AG10803 (cell line): ENCODE measurements around the gene NIPAL3.

Experiments used
- DNase-seq: peaks from one replicate; pipeline ENCODE4 v3.0.0; 2010; ENCODE audit warnings: low read depth
- H3K4me3 ChIP-seq: 2 replicates; pipeline ENCODE4 v1.5.1; 2011; ENCODE audit warnings: mild to moderate bottlenecking, low read length, control low read depth
- TF ChIP-seq, protein P1 (sequence below): conservative IDR thresholded peaks from 2 replicates; pipeline ENCODE4 v1.5.1; 2011; ENCODE audit warnings: mild to moderate bottlenecking, low read length, control low read depth, inconsistent platforms

The NIPAL3 gene

DNA sequence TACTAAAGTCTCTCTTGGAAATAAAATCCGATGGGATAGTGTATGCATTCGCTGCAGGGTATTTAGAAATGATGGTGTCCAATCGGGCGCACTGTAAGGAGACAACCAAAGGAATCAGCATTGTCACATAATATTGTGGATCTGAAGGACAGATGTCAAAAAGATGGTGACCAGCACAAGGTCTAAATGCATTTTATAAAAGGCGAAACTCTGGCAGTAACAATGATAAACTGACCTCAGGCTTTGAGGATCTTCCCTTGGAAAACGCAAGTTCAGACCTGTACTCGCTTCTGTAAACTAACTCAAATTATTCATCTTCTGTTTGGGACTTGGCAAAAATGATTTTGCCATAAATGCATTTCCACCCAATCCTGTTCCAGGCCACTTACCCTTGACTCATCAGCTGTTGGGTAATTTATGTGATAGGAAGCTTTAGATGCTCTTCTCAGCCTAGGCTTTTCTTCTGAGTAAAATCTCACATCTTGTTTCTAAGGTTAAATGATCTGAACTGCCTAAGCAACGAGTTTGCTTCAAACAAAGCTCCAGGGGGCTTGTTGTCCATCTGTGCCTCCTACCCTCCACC, 35.8 kb upstream of the NIPAL3 start:
- peak; percentile 24 for DNase-seq
- TF ChIP-seq, protein P1, sequence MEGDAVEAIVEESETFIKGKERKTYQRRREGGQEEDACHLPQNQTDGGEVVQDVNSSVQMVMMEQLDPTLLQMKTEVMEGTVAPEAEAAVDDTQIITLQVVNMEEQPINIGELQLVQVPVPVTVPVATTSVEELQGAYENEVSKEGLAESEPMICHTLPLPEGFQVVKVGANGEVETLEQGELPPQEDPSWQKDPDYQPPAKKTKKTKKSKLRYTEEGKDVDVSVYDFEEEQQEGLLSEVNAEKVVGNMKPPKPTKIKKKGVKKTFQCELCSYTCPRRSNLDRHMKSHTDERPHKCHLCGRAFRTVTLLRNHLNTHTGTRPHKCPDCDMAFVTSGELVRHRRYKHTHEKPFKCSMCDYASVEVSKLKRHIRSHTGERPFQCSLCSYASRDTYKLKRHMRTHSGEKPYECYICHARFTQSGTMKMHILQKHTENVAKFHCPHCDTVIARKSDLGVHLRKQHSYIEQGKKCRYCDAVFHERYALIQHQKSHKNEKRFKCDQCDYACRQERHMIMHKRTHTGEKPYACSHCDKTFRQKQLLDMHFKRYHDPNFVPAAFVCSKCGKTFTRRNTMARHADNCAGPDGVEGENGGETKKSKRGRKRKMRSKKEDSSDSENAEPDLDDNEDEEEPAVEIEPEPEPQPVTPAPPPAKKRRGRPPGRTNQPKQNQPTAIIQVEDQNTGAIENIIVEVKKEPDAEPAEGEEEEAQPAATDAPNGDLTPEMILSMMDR: no peak
- H3K4me3 ChIP-seq: no peak overlapping the region

DNA sequence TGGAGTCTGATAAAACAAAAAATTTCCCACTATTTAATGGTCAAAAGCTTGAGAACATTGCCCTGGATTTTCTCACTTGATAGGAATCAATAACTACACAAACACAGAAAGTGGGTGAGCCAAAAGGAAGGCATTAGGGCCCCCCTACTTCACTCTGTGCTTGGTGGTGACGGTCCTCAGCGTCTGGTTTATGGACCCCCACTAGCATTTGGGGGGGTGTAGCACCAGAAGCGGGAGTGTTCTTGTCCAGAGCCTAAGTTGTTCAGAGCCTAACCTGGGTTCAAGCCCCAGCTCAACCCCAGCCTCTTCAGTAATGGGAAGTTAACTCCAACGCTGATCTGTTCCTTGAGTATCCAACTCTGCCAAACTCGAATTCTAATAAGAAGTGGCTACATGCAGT, 35.1 kb upstream of the NIPAL3 start:
- DNase-seq: no peak
- TF ChIP-seq, protein P1: no peak
- H3K4me3 ChIP-seq: no peak overlapping the region

DNA sequence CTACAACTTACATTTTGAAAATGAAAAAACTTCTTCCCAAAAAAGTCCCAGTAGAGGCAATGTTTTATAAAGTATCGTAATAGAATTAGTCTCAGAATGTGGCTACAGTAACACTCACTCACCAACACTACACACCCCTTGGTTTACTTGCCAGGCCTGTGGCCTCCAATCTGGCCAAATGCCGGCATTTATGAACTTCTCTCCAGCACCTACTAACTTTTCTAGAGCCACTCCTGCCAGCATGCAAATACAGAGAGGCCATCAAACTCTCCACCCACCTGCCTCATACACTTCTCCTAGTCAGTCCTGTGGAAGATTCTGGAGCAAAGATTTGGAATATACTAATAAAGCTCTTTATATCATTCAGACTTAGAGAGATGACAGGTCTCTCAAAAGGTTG, 34.3 kb upstream of the NIPAL3 start:
- DNase-seq: no peak
- no peak overlapping the region for H3K4me3 ChIP-seq
- TF ChIP-seq, protein P1: no peak

DNA sequence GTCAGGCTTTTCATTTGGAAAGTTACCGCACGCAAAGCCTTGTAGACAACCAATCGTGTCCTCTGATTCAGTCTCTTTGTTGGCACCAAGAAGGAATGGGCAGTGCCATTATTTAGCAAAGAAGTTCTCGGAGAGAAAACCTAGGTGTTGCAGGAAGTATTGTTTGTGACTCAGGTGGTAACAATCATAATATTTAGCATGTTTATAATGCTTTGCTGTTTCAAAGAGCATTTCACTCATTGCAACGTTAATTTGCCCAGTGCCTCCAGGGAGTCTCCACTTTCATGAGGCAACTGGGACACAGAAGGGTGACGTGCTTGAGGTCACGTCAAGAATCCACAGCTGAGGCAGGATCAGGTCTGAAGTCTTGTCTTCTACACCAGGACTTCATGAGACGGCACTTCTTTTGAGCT, 33.4 kb upstream of the NIPAL3 start:
- H3K4me3 ChIP-seq: no peak overlapping the region
- no peak for DNase-seq
- TF ChIP-seq, protein P1: no peak

DNA sequence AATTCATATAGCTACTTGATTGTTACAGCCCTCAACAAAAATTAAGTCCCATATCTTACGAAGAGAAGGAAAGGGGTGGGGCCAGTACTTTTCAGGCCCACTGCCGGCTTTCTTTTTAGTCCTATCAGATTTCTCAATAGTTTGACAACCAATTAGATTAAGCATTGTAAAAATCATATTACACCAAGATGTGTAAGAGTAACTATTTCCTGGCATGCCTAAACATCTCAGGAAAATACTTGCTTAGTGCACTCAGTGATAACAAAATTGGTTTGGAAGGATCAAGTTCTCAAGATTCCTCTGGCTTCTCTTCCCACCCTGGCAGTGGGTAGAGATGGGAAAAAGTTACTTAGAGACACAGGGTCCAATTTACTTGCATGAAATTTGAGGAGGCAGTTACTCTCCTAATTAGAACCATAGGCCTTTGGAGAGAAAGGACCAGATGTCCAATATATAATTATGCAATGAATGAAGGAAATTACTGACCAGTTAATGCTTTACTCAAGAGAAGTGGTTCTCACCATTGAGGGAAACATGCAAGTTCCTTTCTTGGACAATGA, 32.1 kb upstream of the NIPAL3 start:
- peak; percentile 85 for DNase-seq
- TF ChIP-seq, protein P1: no peak

DNA sequence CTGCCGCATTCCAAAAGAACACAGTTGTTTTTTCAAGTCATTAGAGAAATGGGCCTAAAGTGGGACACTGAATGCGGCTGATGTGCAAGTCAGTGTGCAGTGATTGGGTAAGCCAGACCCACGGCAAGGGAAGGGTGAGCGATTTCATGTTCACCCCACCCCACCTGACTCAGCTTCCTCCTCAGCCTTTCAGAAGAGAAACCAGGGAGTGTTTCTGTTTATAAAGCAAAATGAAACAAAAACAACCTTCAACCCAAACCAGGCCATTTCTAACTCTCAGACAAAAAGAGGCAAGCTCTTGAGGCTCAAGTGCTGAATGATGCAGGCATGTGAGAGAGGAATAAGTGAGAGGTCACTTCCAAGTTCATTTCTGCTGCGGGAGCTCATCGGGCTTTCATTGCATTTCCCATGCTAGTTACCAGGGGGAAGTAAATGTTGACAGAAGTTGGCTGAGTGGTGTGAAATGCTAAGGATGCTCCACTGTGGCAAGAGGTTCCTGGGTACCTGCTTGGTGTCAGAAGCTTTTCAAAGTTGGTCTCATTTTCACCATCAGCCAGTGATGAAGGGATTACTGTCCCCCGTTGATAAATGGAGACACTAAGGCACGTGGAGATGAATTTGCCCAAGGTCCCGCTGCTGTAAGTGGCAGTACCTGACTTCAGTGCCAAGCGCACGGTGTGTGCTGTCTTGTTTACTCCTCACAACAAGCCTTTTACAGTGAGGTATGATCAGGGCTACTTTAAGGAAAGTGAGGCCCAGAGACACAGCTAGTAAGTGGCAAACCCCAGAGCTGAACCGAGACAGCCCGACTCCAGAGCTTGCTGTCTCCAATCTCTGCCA, 31.1 kb upstream of the NIPAL3 start:
- H3K4me3 ChIP-seq: no peak overlapping the region
- peak; percentile 64 for DNase-seq

More for the DNA sequence above, 32.1 kb upstream of the NIPAL3 start:
- no peak overlapping the region for H3K4me3 ChIP-seq

More for the DNA sequence above, 31.1 kb upstream of the NIPAL3 start:
- TF ChIP-seq, protein P1: no peak
